A549 (cell line): Measurements from ENCODE around the gene ERBB3.
A peak's percentile ranks its signal among the peaks of the same experiment; 100 is the strongest.

Source experiments
- CTCF ChIP-seq: fragments of >200 bp; sonication (Bioruptor Twin); formaldehyde crosslinking; IDR thresholded peaks from 3 replicates; pipeline ENCODE4 v1.5.1; 2016
- EP300 ChIP-seq, 2 experiments: fragments of >200 bp; sonication (Bioruptor Twin); formaldehyde crosslinking; IDR thresholded peaks; 2 replicates in 1 of 2; 3 replicates in 1 of 2; pipeline ENCODE4 v1.6.1; 2016 to 2017
- MAX ChIP-seq: IDR thresholded peaks from 2 replicates; pipeline ENCODE4 v1.6.1; 2012
- POLR2A ChIP-seq: IDR thresholded peaks from 2 replicates; pipeline ENCODE4 v1.6.1; 2012; ENCODE audit warnings: mild to moderate bottlenecking, low read length

DNA sequence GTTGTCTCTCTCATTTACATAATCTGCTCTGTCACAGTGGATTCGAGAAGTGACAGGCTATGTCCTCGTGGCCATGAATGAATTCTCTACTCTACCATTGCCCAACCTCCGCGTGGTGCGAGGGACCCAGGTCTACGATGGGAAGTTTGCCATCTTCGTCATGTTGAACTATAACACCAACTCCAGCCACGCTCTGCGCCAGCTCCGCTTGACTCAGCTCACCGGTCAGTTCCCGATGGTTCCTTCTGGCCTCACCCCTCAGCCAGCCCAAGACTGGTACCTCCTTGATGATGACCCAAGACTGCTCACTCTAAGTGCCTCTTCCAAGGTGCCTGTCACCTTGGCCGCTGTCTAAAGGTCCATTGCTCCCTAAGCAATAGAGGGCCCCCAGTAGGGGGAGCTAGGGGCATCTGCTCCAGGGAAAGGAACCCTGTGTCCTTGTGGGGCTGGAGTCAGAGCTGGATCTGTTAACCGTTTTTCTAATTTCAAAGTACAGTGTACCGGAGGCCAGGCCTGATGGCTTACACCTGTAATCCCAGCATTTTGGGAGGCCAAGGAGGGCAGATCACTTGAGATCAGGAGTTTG lies 5.1 kb downstream of the ERBB3 start:
- TF ChIP-seq CTCF: peak; percentile 31; the same call in 2 of the 3 replicates
- TF ChIP-seq POLR2A: no peak
- TF ChIP-seq EP300 (IDR thresholded peaks at IDR 0.05): no peak
- TF ChIP-seq MAX: no peak
